Stomach (tissue), 4 donors: ENCODE results near the gene POLR1C.

Experiments
- CTCF ChIP-seq, 7 experiments: fragments of 450-650 bp in 4 of 7; fragments of 200-600 bp in 3 of 7; sonication (generic) in 3 of 7; IDR thresholded peaks; one replicate each; pipeline ENCODE4 v1.5.1; 2016 to 2019; ENCODE audit warnings: antibody characterized with exemption in 7 of 7, control low read depth in 2 of 7, mild to moderate bottlenecking in 1 of 7
- POLR2A ChIP-seq, 4 donors: fragments of 450-650 bp; IDR thresholded peaks; one replicate each; pipeline ENCODE4 v1.6.1; 2016; ENCODE audit warnings: antibody characterized with exemption in 4 of 4, control low read depth in 2 of 4, mild to moderate bottlenecking in 1 of 4, moderate library complexity in 1 of 4

GRCh38 chr6:43468748-43469681 lies 47.9 kb upstream of the POLR1C start:
- TF ChIP-seq POLR2A (IDR thresholded peaks at IDR 0.05) = no peak
- no peak for TF ChIP-seq CTCF (IDR thresholded peaks at IDR 0.05)
